ENCODE results near the gene ZNF24. TPM values are rescaled to one million over a fixed set of nuclear protein-coding genes. Genes with fewer than 3 reads are reported as not detected.

The ZNF24 gene
- total RNA-seq, 4 donors from 2014 or later: 39.5 to 67.1 (median 43.4) TPM

DNA sequence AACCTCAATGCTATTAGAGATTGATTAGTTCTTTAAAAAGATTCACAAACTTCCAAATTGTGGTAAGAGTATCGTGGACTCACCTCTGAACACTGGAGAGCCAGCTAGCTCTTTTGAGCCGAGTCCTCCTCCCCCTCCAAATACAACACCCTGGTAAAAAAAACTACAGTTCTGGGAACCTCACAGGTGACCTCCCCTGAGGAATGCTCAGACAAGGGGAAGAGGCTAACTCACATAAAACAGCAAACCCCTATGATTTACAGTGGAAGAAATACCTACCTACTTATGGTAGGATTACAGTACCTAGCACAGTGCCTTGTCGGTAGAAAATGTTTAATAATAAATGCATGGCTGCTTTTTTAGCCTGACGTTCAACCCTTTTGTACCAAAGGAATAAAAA lies 8.4 kb downstream of the ZNF24 start:
- Histone ChIP-seq H3K4me1 (peaks cover 0 to 41% (median 0%) of the 10 kb centered on the region in 3 donors), H3K36me3 (peaks cover 37 to 95% of the 10 kb centered on the region in 2 donors), H3K9me3 (no peaks in the 10 kb centered on the region), H3K27me3 (no peaks in the 10 kb centered on the region), H3K4me3 (no peak overlapping the region), H3K27ac (no peak overlapping the region)
- ATAC-seq: no peak
- TF ChIP-seq EP300 (IDR thresholded peaks at IDR 0.05) (no peak), POLR2A (IDR thresholded peaks at IDR 0.05) (no peak), POLR2AphosphoS5 (IDR thresholded peaks at IDR 0.05) (no peak)
- TF ChIP-seq, protein P1, sequence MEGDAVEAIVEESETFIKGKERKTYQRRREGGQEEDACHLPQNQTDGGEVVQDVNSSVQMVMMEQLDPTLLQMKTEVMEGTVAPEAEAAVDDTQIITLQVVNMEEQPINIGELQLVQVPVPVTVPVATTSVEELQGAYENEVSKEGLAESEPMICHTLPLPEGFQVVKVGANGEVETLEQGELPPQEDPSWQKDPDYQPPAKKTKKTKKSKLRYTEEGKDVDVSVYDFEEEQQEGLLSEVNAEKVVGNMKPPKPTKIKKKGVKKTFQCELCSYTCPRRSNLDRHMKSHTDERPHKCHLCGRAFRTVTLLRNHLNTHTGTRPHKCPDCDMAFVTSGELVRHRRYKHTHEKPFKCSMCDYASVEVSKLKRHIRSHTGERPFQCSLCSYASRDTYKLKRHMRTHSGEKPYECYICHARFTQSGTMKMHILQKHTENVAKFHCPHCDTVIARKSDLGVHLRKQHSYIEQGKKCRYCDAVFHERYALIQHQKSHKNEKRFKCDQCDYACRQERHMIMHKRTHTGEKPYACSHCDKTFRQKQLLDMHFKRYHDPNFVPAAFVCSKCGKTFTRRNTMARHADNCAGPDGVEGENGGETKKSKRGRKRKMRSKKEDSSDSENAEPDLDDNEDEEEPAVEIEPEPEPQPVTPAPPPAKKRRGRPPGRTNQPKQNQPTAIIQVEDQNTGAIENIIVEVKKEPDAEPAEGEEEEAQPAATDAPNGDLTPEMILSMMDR (IDR thresholded peaks at IDR 0.05): no peak
- WGBS, 2 donors (ENCODE audit: low coverage in 1 of 2): 75 to 83% methylated on average over 3 to 4 of the region's 4 CpGs

DNA sequence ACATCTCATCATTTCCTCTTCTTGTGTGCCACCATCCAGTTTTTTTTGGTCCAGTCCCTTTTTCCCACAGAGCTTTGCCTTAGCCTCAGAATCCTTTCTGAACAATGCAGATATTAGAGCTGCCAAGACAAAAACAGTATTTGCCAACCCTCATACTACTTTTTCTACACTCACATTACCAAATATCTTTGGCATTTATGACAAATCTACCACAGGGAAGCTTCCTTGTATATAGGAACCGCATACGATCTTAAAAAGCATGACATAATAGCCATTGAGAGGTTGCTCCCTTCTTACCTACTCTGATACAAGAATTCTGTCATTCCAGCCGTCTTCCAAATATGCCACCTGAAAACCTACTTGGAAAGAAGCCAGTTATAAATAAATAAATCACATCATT lies 9.4 kb downstream of the ZNF24 start:
- WGBS, 2 donors (ENCODE audit: low coverage in 1 of 2): 70 to 79% methylated on average over 3 of the region's 3 CpGs
- Histone ChIP-seq H3K27ac (peak overlapping the region in 1 of 4 donors; percentile 18), H3K9me3 (no peaks in the 10 kb centered on the region), H3K36me3 (peaks cover 37 to 87% of the 10 kb centered on the region in 2 donors), H3K4me3 (no peak overlapping the region), H3K27me3 (no peaks in the 10 kb centered on the region), H3K4me1 (peaks cover 0 to 30% (median 0%) of the 10 kb centered on the region in 3 donors)
- no peak for ATAC-seq
- TF ChIP-seq EP300 (IDR thresholded peaks at IDR 0.05) (no peak), POLR2A (IDR thresholded peaks at IDR 0.05) (no peak)
- TF ChIP-seq, protein P1 (IDR thresholded peaks at IDR 0.05): no peak

DNA sequence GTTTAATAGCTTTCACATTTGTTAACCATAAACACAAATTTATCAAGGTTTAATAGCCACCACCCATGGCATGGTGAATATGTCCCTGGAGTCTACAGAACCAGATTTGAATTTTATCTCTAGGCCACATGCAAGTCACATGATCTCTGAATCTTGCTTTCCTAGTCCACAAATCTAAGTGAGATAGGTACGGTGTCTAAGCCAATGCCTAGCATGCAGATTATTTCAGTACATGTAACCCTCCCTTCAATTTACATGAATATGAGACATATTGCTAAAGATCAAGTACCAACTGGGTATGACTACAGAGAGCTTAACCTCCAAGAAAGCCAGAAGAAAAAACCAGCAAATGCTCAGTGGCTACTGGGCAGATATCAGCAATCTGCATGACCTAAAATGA lies 10.0 kb downstream of the ZNF24 start:
- WGBS, 2 donors (ENCODE audit: low coverage in 1 of 2): 100% methylated on average over 1 of the region's 1 CpG; no CpG with 5 or more reads in 1 of the 2 donors
- no peaks in the 10 kb centered on the region for H3K27me3 ChIP-seq
- no peak for ATAC-seq
- no peak overlapping the region for H3K27ac ChIP-seq
- H3K9me3 ChIP-seq: no peaks in the 10 kb centered on the region
- no peak overlapping the region for H3K4me3 ChIP-seq
- peaks cover 0 to 24% (median 0%) of the 10 kb centered on the region in 3 donors for H3K4me1 ChIP-seq
- no peak for TF ChIP-seq POLR2A (IDR thresholded peaks at IDR 0.05)
- no peak for TF ChIP-seq EP300 (IDR thresholded peaks at IDR 0.05)
- TF ChIP-seq, protein P1 (IDR thresholded peaks at IDR 0.05): no peak
- TF ChIP-seq POLR2AphosphoS5 (IDR thresholded peaks at IDR 0.05): no peak
- peaks cover 31 to 81% of the 10 kb centered on the region in 2 donors for H3K36me3 ChIP-seq

DNA sequence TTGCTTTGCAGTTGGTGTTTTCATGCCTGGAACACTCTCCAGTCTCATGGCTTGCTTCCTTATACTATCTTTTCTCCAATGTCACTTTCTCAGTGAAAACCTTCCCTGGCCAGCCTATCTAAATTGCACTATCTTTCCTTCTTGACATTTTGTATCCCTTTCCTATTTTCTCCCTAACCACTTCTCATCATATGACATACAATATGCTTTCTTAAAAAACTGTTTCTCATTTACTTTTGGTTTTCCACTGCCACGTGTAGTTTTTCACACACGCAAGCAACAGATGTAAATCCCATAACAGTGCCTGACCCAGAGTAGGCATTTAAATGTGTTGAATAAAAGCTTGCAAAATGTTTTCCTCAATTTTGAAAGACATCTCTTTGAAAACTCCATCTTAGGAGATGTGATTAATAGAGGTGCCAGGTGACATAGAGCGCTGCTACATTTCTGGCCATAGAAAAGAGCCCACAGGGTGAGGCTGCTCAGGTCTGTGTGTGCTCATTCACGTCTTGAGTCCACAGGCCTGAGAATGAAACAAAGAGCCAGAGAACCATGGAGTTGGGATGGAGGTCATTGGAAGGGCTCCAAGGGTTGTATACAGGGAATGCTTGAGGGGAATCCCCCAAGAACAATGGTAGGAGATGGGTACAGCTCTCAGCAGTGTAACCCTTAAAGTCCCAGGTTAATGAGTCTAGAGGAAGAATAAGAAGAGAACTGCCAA lies 12.7 kb downstream of the ZNF24 start:
- peaks cover 0 to 14% (median 0%) of the 10 kb centered on the region in 3 donors for H3K4me1 ChIP-seq
- no peaks in the 10 kb centered on the region for H3K27me3 ChIP-seq
- WGBS, 2 donors (ENCODE audit: low coverage in 1 of 2): 79 to 100% methylated on average over 2 to 4 of the region's 4 CpGs
- no peak for ATAC-seq
- TF ChIP-seq POLR2A (IDR thresholded peaks at IDR 0.05) (no peak), POLR2AphosphoS5 (IDR thresholded peaks at IDR 0.05) (no peak), EP300 (IDR thresholded peaks at IDR 0.05) (no peak)
- TF ChIP-seq, protein P1 (IDR thresholded peaks at IDR 0.05): no peak
- H3K4me3 ChIP-seq: no peak overlapping the region
- no peaks in the 10 kb centered on the region for H3K9me3 ChIP-seq
- H3K27ac ChIP-seq: no peak overlapping the region
- peaks cover 13 to 54% of the 10 kb centered on the region in 2 donors for H3K36me3 ChIP-seq

DNA sequence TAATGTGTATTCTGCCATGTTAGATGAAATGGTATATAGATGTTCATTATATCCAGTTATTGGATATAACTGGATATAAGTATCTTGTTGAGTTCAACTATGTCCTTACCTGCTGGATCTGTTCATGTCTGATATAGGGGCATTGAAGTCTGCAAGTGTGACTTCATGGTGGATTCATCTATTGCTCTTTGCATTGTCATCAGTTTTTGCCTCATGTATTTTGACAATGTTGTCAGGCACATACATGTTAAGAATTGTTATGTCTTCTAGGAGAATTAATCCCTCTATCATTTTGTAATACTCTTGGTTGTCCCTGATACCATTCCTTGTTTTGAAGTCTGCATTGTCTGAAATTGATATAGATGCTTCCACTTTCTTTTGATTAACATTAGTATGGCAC lies 15.4 kb downstream of the ZNF24 start:
- no peaks in the 10 kb centered on the region for H3K27me3 ChIP-seq
- ATAC-seq: no peak
- no peaks in the 10 kb centered on the region for H3K9me3 ChIP-seq
- no peak for TF ChIP-seq EP300 (IDR thresholded peaks at IDR 0.05)
- TF ChIP-seq POLR2AphosphoS5 (IDR thresholded peaks at IDR 0.05): no peak
- TF ChIP-seq, protein P1 (IDR thresholded peaks at IDR 0.05): no peak
- TF ChIP-seq POLR2A (IDR thresholded peaks at IDR 0.05): no peak
- H3K27ac ChIP-seq: no peak overlapping the region
- no peak overlapping the region for H3K4me3 ChIP-seq
- H3K4me1 ChIP-seq: no peaks in the 10 kb centered on the region
- peaks cover 3 to 27% of the 10 kb centered on the region in 2 donors for H3K36me3 ChIP-seq
